Upper lobe of left lung (tissue), 6 donors: Measurements from ENCODE around the gene CDH13. TPM values are rescaled to one million over a fixed set of nuclear protein-coding genes. Genes with fewer than 3 reads are reported as not detected.

Experiments used
- ATAC-seq, 2 donors: fragments of 200-7000 bp; cut with Tn5 transposase; one replicate each; pipeline ENCODE4 v1.9.1; 2022; ENCODE audit warnings: mild to moderate bottlenecking in 2 of 2, moderate library complexity in 2 of 2; ENCODE audit not compliant: low FRiP score in 2 of 2
- DNase-seq, 2 donors: peaks; one replicate each; pipeline ENCODE4 v3.0.0-alpha.2; 2019 to 2020
- H3K27ac ChIP-seq, 4 donors: fragments of 200-600 bp; sonication (generic); one replicate each; pipeline ENCODE4 v1.5.1; 2016 to 2019
- H3K27me3 ChIP-seq, 4 donors: fragments of 200-600 bp; sonication (generic); one replicate each; pipeline ENCODE4 v1.5.1; 2017 to 2019
- H3K36me3 ChIP-seq, 4 donors: fragments of 200-600 bp; sonication (generic); one replicate each; pipeline ENCODE4 v1.5.1; 2016 to 2019
- H3K4me1 ChIP-seq, 4 donors: fragments of 200-600 bp; sonication (generic); one replicate each; pipeline ENCODE4 v1.5.1; 2018 to 2019
- H3K4me3 ChIP-seq, 4 donors: fragments of 200-600 bp; sonication (generic); one replicate each; pipeline ENCODE4 v1.5.1; 2017 to 2019; ENCODE audit warnings: mild to moderate bottlenecking in 2 of 4, moderate library complexity in 1 of 4
- H3K9me3 ChIP-seq, 4 donors: fragments of 200-600 bp; sonication (generic); one replicate each; pipeline ENCODE4 v1.5.1; 2018 to 2019
- CTCF ChIP-seq, 6 experiments: fragments of 450-650 bp in 4 of 6; fragments of 200-600 bp in 2 of 6; sonication (generic) in 2 of 6; IDR thresholded peaks; one replicate each; pipeline ENCODE4 v1.5.1; 2016 to 2019; ENCODE audit warnings: antibody characterized with exemption in 6 of 6
- EP300 ChIP-seq, 4 donors: sonication (generic); formaldehyde crosslinking; IDR thresholded peaks; one replicate each; pipeline ENCODE4 v1.5.1; 2017; ENCODE audit warnings: antibody characterized with exemption in 4 of 4, control low read depth in 2 of 4
- POLR2A ChIP-seq, 4 donors: fragments of 450-650 bp; IDR thresholded peaks; one replicate each; pipeline ENCODE4 v1.5.1; 2016 to 2017; ENCODE audit warnings: antibody characterized with exemption in 4 of 4, mild to moderate bottlenecking in 2 of 4
- POLR2AphosphoS5 ChIP-seq, 2 donors: sonication (generic); formaldehyde crosslinking; IDR thresholded peaks; one replicate each; pipeline ENCODE4 v1.5.1; 2017; ENCODE audit warnings: antibody characterized with exemption in 2 of 2
- WGBS, 2 donors: methylation state at CpG; one replicate each; pipeline ENCODE4 v1.1.5; 2017 to 2018; 5-methylcytosine and 5-hydroxymethylcytosine counted together
- total RNA-seq, 6 donors: library from RNA; depleted of rRNA in 4 of 6; stranded (reverse); fragments of >200 nt in 4 of 6; gene quantifications; one replicate each; pipeline versions ENCODE4 v1.1.0 to v1.2.1, GENCODE V29; 2016 to 2021
- donor health status: DM: no; HTN: no; CAD: no; lungs with moderate emphysema.
- donor health status: DM: no; HTN: yes; CAD: no; lungs with severe emphysema.

Gene CDH13
- total RNA-seq, 6 donors from 2014 or later: 11.3 to 39.8 (median 19.9) TPM

- Histone ChIP-seq H3K4me3 (no peak overlapping the region), H3K4me1 (no peaks in the 10 kb centered on the region), H3K9me3 (no peaks in the 10 kb centered on the region), H3K36me3 (no peaks in the 10 kb centered on the region), H3K27ac (no peak overlapping the region), H3K27me3 (no peaks in the 10 kb centered on the region)
- WGBS, 2 donors: 23 to 40% methylated on average over 1 of the region's 1 CpG
- TF ChIP-seq POLR2A (IDR thresholded peaks at IDR 0.05) (no peak), EP300 (IDR thresholded peaks at IDR 0.05) (no peak), POLR2AphosphoS5 (IDR thresholded peaks at IDR 0.05) (no peak), CTCF (IDR thresholded peaks at IDR 0.05) (no peak)
- DNase-seq (no peak), ATAC-seq (peak in 1 of 2 donors; percentile 23)
These were observed 678.3 kb downstream of the CDH13 start for GRCh38 chr16:83305092-83305491.

- no peak for TF ChIP-seq EP300 (IDR thresholded peaks at IDR 0.05)
- TF ChIP-seq POLR2A (IDR thresholded peaks at IDR 0.05): no peak
- no peak for TF ChIP-seq POLR2AphosphoS5 (IDR thresholded peaks at IDR 0.05)
- no peak for TF ChIP-seq CTCF (IDR thresholded peaks at IDR 0.05)
- WGBS, 2 donors: 52 to 56% methylated on average over 5 of the region's 5 CpGs
- H3K27ac ChIP-seq: no peak overlapping the region
- DNase-seq (no peak), ATAC-seq (no peak)
- H3K27me3 ChIP-seq: no peaks in the 10 kb centered on the region
- no peaks in the 10 kb centered on the region for H3K9me3 ChIP-seq
- no peak overlapping the region for H3K4me3 ChIP-seq
- H3K36me3 ChIP-seq: no peaks in the 10 kb centered on the region
- no peaks in the 10 kb centered on the region for H3K4me1 ChIP-seq
These were observed 680.3 kb downstream of the CDH13 start for GRCh38 chr16:83306961-83307593.

- TF ChIP-seq POLR2AphosphoS5 (IDR thresholded peaks at IDR 0.05): no peak
- no peak for TF ChIP-seq EP300 (IDR thresholded peaks at IDR 0.05)
- TF ChIP-seq CTCF (IDR thresholded peaks at IDR 0.05): no peak
- TF ChIP-seq POLR2A (IDR thresholded peaks at IDR 0.05): no peak
- Histone ChIP-seq H3K9me3 (no peaks in the 10 kb centered on the region), H3K4me1 (no peaks in the 10 kb centered on the region), H3K36me3 (no peaks in the 10 kb centered on the region), H3K4me3 (no peak overlapping the region), H3K27me3 (no peaks in the 10 kb centered on the region), H3K27ac (no peak overlapping the region)
- DNase-seq: no peak
- 66 to 79% methylated on average over 6 of the region's 6 CpGs for WGBS, 2 donors
- ATAC-seq: no peak
These were observed 680.8 kb downstream of the CDH13 start for GRCh38 chr16:83307594-83307992.

- 34 to 51% methylated on average over 3 of the region's 3 CpGs for WGBS, 2 donors
- TF ChIP-seq EP300 (IDR thresholded peaks at IDR 0.05): no peak
- no peak for TF ChIP-seq CTCF (IDR thresholded peaks at IDR 0.05)
- no peak for TF ChIP-seq POLR2A (IDR thresholded peaks at IDR 0.05)
- TF ChIP-seq POLR2AphosphoS5 (IDR thresholded peaks at IDR 0.05): no peak
- Histone ChIP-seq H3K4me1 (no peaks in the 10 kb centered on the region), H3K9me3 (no peaks in the 10 kb centered on the region), H3K27ac (no peak overlapping the region), H3K36me3 (no peaks in the 10 kb centered on the region), H3K4me3 (no peak overlapping the region), H3K27me3 (no peaks in the 10 kb centered on the region)
- DNase-seq: no peak
- no peak for ATAC-seq
These were observed 681.6 kb downstream of the CDH13 start for GRCh38 chr16:83308414-83308813.

- H3K27me3 ChIP-seq: no peaks in the 10 kb centered on the region
- no peaks in the 10 kb centered on the region for H3K4me1 ChIP-seq
- H3K4me3 ChIP-seq: no peak overlapping the region
- no peak overlapping the region for H3K27ac ChIP-seq
- 56 to 82% methylated on average over 2 of the region's 2 CpGs for WGBS, 2 donors
- ATAC-seq (no peak), DNase-seq (no peak)
- H3K9me3 ChIP-seq: no peaks in the 10 kb centered on the region
- no peaks in the 10 kb centered on the region for H3K36me3 ChIP-seq
- TF ChIP-seq EP300 (IDR thresholded peaks at IDR 0.05) (no peak), POLR2AphosphoS5 (IDR thresholded peaks at IDR 0.05) (no peak), POLR2A (IDR thresholded peaks at IDR 0.05) (no peak), CTCF (IDR thresholded peaks at IDR 0.05) (no peak)
These were observed 684.0 kb downstream of the CDH13 start for GRCh38 chr16:83310816-83311215.
